HEK293 (cell line): ENCODE data around the gene ACSL3.

Source experiments
- CTCF ChIA-PET: fragments of 350-600 bp; formaldehyde crosslinking; extraction: SDS; loops from one replicate; lab custom pipeline; 2021; ENCODE audit warnings: antibody characterized with exemption; lab: Yijun Ruan, JAX
- POLR2A ChIA-PET: fragments of 300-600 bp; formaldehyde crosslinking; extraction: SDS; loops from one replicate; lab custom pipeline; 2020; ENCODE audit warnings: antibody characterized with exemption, inconsistent platforms; lab: Yijun Ruan, JAX
- H3K27ac ChIP-seq: fragments of 200-500 bp; sonication (Bioruptor generic); 2 replicates; pipeline ENCODE4 v1.5.1; 2014; ENCODE audit warnings: low read depth, low read length, control low read depth, inconsistent platforms; ENCODE audit errors: extremely low read depth
- H3K36me3 ChIP-seq, 2 experiments: fragments of 200-500 bp in 1 of 2; sonication (Bioruptor generic) in 1 of 2; 1 replicate in 1 of 2; 2 replicates in 1 of 2; pipeline ENCODE4 v1.5.1; 2014 to 2017; ENCODE audit warnings: inconsistent platforms in 2 of 2, low read length in 2 of 2; ENCODE audit not compliant: control insufficient read depth in 2 of 2, insufficient read depth in 1 of 2
- H3K4me1 ChIP-seq: fragments of 200-500 bp; sonication (Bioruptor generic); 2 replicates; pipeline ENCODE4 v1.5.1; 2014; ENCODE audit warnings: mild to moderate bottlenecking, low read length, inconsistent platforms; ENCODE audit not compliant: control insufficient read depth, insufficient read depth
- H3K4me3 ChIP-seq: 2 replicates; pipeline ENCODE4 v1.5.1; 2011; ENCODE audit warnings: low read depth, mild to moderate bottlenecking, control low read depth, low read length, moderate library complexity
- H3K9me3 ChIP-seq: fragments of 200-500 bp; sonication (Bioruptor generic); 2 replicates; pipeline ENCODE4 v1.5.1; 2014; ENCODE audit warnings: low read depth, low read length, inconsistent platforms; ENCODE audit not compliant: control insufficient read depth, insufficient read depth
- FEZF1 ChIP-seq: fragments of 450-650 bp; formaldehyde crosslinking; IDR thresholded peaks from 2 replicates; pipeline ENCODE4 v1.5.1; 2016; ENCODE audit warnings: missing biosample characterization, missing genetic modification characterization
- GFI1B ChIP-seq: fragments of 450-650 bp; formaldehyde crosslinking; IDR thresholded peaks from 2 replicates; pipeline ENCODE4 v1.5.1; 2016; ENCODE audit warnings: missing biosample characterization, missing genetic modification characterization
- GLIS1 ChIP-seq: fragments of 450-650 bp; formaldehyde crosslinking; IDR thresholded peaks from 2 replicates; pipeline ENCODE4 v1.5.1; 2016; ENCODE audit warnings: missing biosample characterization, missing genetic modification characterization
- PRDM1 ChIP-seq: fragments of 450-650 bp; formaldehyde crosslinking; IDR thresholded peaks from 2 replicates; pipeline ENCODE4; 2016; ENCODE audit warnings: missing biosample characterization, missing genetic modification characterization
- SCRT2 ChIP-seq: fragments of 450-650 bp; formaldehyde crosslinking; IDR thresholded peaks from 2 replicates; pipeline ENCODE4 v1.5.1; 2016; ENCODE audit warnings: missing biosample characterization, missing genetic modification characterization
- SP7 ChIP-seq: fragments of 450-650 bp; formaldehyde crosslinking; IDR thresholded peaks from 2 replicates; pipeline ENCODE4 v1.5.1; 2016; ENCODE audit warnings: missing biosample characterization, missing genetic modification characterization
- ZNF16 ChIP-seq: fragments of 450-650 bp; formaldehyde crosslinking; IDR thresholded peaks from 2 replicates; pipeline ENCODE4 v1.5.1; 2016; ENCODE audit warnings: low read depth, missing biosample characterization, missing genetic modification characterization
- ZNF48 ChIP-seq: fragments of 450-650 bp; formaldehyde crosslinking; IDR thresholded peaks from 2 replicates; pipeline ENCODE4 v1.5.1; 2016; ENCODE audit warnings: missing biosample characterization, missing genetic modification characterization
- ZNF571 ChIP-seq: fragments of 450-650 bp; formaldehyde crosslinking; IDR thresholded peaks from 2 replicates; pipeline ENCODE4 v1.5.0; 2017; ENCODE audit warnings: missing biosample characterization, missing genetic modification characterization
- ZNF626 ChIP-seq: fragments of 450-650 bp; sonication (Bioruptor Pico); formaldehyde crosslinking; IDR thresholded peaks from 2 replicates; pipeline ENCODE4 v1.5.1; 2018; ENCODE audit warnings: missing biosample characterization, missing genetic modification characterization, inconsistent platforms
- ZNF677 ChIP-seq: fragments of 450-650 bp; IDR thresholded peaks from 2 replicates; pipeline ENCODE4 v1.5.0; 2018; ENCODE audit warnings: missing biosample characterization, mild to moderate bottlenecking, missing genetic modification characterization, moderate library complexity
- ZNF76 ChIP-seq: fragments of 450-650 bp; formaldehyde crosslinking; IDR thresholded peaks from 2 replicates; pipeline ENCODE4; 2016; ENCODE audit warnings: low read depth, missing biosample characterization, missing genetic modification characterization, borderline replicate concordance
- TF ChIP-seq, protein P1 (sequence below): fragments of 450-650 bp; formaldehyde crosslinking; IDR thresholded peaks from 2 replicates; pipeline ENCODE4 v1.5.1; 2016; ENCODE audit warnings: missing biosample characterization, missing genetic modification characterization
- TF ChIP-seq, protein P2 (sequence below): fragments of 450-650 bp; formaldehyde crosslinking; IDR thresholded peaks from 2 replicates; pipeline ENCODE4 v1.5.1; 2016; ENCODE audit warnings: missing biosample characterization, missing genetic modification characterization
- TF ChIP-seq, protein P3 (sequence below): fragments of 450-650 bp; formaldehyde crosslinking; IDR thresholded peaks from 2 replicates; pipeline ENCODE4 v1.5.1; 2016; ENCODE audit warnings: missing biosample characterization, missing genetic modification characterization
- TF ChIP-seq, protein P4 (sequence below): fragments of 450-650 bp; IDR thresholded peaks from 2 replicates; pipeline ENCODE4 v1.5.1; 2018; ENCODE audit warnings: missing biosample characterization, mild to moderate bottlenecking, missing genetic modification characterization

Gene ACSL3

DNA sequence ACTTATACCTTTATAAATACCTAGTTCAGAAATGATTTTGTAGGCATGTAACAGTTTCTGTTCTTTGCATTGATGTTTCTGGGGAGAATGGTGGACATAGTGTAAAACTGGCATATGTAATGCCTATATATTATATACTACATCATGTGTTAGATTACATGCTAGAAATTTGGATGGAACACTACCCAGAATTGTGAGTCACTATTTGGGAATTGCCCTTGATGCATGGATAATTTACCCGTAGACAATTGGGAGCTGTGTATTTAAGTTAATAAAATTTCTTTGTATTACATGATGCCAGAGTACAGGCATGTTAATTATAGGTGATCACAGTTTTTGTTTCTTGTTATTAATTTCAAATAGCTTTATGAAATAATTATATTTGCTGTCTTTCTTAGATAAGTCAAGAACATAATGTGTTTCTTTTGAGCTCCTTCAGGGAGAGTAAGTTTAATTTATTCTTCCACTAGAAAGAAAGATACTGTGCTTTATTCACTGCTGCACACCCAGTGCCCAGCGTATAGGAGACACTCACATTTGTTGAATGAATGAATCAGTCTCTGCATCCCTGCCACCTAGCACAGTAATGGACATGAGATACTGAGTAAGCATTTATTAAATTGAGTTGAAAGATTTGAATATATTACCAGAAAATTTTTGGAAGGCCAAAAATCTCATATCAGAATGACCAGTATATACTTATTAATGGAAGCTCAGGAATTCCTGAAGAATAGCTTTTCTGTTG is 16.9 kb downstream of the ACSL3 start:
- TF ChIP-seq, protein P1, sequence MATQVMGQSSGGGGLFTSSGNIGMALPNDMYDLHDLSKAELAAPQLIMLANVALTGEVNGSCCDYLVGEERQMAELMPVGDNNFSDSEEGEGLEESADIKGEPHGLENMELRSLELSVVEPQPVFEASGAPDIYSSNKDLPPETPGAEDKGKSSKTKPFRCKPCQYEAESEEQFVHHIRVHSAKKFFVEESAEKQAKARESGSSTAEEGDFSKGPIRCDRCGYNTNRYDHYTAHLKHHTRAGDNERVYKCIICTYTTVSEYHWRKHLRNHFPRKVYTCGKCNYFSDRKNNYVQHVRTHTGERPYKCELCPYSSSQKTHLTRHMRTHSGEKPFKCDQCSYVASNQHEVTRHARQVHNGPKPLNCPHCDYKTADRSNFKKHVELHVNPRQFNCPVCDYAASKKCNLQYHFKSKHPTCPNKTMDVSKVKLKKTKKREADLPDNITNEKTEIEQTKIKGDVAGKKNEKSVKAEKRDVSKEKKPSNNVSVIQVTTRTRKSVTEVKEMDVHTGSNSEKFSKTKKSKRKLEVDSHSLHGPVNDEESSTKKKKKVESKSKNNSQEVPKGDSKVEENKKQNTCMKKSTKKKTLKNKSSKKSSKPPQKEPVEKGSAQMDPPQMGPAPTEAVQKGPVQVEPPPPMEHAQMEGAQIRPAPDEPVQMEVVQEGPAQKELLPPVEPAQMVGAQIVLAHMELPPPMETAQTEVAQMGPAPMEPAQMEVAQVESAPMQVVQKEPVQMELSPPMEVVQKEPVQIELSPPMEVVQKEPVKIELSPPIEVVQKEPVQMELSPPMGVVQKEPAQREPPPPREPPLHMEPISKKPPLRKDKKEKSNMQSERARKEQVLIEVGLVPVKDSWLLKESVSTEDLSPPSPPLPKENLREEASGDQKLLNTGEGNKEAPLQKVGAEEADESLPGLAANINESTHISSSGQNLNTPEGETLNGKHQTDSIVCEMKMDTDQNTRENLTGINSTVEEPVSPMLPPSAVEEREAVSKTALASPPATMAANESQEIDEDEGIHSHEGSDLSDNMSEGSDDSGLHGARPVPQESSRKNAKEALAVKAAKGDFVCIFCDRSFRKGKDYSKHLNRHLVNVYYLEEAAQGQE (tag by site-specific recombination): no peak
- peak; percentile 56 for TF ChIP-seq SP7
- ChIA-PET CTCF (interaction anchor here (0.6 to 0.9 kb wide), 3 partner anchors 10 to 46 kb away, joined by 4 read pairs; no protein-coding TSS in a partner anchor), POLR2A (no interaction called here)
- peaks cover 14% of the 10 kb centered on the region for H3K4me1 ChIP-seq
- H3K9me3 ChIP-seq: no peaks in the 10 kb centered on the region
- H3K27ac ChIP-seq: no peak overlapping the region
- H3K4me3 ChIP-seq: no peak overlapping the region
- no peaks in the 10 kb centered on the region for H3K36me3 ChIP-seq

DNA sequence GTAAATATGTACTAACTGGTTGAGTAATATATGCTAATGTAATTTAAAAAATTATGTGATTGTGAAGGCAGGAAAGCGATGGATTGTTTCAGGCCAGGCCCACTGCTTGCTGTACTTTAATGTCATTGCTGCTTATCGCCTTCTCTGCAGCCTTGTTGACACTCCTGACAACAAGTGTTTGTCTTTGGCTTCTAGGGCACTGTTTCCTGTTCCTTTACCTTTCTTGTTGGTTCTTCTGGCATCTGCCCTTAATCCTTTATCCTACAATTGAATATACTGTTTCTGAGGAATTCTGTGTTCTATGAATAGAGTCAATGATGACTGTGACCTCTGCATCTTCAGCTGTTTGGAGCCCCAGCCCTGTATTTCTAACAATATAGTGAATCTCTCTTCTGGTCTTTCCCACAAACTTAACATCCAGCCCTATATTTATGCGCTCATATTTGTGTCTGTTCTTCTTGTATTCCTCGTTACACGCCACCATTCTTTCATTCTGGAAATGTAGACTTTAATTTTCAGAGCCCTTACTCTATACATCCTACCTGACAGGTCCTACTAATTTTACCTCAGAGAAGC is 17.6 kb downstream of the ACSL3 start:
- H3K9me3 ChIP-seq: no peaks in the 10 kb centered on the region
- POLR2A ChIA-PET: no interaction called here
- H3K36me3 ChIP-seq: no peaks in the 10 kb centered on the region
- H3K4me1 ChIP-seq: peaks cover 14% of the 10 kb centered on the region
- H3K27ac ChIP-seq: 0 out of 2 replicates have a peak overlapping the region, but pooled peaks have one; percentile 42
- no peak overlapping the region for H3K4me3 ChIP-seq
- TF ChIP-seq ZNF48 (tag by site-specific recombination) (no peak), SCRT2 (tag by site-specific recombination) (peak; percentile 46; the same call in 1 of the 2 replicates)
- TF ChIP-seq, all 188 proteins: peak for 1
- CTCF ChIA-PET: interaction anchor here (0.6 to 0.9 kb wide), 2 partner anchors 13 to 47 kb away, joined by 4 read pairs; no protein-coding TSS in a partner anchor

DNA sequence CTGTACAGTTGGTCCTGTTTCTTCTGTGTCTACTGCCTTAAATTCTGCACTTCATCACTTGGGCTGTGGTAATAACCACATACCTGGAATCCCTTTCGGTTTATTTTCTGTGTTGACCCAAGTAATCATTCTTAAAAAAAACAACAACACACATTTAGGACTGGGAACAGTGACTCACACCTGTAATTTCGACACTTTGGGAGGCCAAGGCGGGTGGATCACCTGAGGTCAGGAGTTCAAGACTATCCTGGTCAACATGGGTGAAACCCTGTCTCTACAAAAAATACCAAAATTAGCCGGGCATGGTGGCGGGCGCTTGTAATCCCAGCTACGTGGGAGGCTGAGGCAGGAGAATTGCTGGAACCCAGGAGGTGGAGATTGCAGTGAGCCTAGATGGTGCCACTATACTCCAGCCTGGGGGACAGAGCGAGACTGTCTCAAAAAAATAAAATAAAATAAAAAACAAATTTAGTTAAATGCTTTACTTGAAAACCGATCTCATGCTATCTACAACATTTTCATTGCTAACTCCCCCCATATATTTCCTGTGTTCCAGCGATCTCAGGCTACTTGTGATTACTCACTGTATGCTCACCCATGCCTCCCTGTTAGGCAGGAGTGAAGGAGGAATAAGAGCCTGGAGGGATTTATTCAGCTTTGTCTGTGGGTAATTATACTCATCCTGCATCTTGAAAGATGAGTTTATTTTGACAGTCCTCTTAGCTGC is 18.2 kb downstream of the ACSL3 start:
- POLR2A ChIA-PET: interaction anchor here (1.0 kb wide), 1 partner anchor 17 kb away, joined by 3 read pairs; no protein-coding TSS in a partner anchor
- CTCF ChIA-PET: interaction anchor here (0.6 to 1.0 kb wide), 4 partner anchors 15 to 61 kb away, joined by 3 to 5 read pairs (median 3); no protein-coding TSS in a partner anchor
- H3K9me3 ChIP-seq: no peaks in the 10 kb centered on the region
- H3K27ac ChIP-seq: peak overlapping the region; percentile 42; the same call in 1 of the 2 replicates
- H3K4me3 ChIP-seq: no peak overlapping the region
- H3K36me3 ChIP-seq: no peaks in the 10 kb centered on the region
- peaks cover 19% of the 10 kb centered on the region for H3K4me1 ChIP-seq
- no peak for TF ChIP-seq ZNF626
- no peak for TF ChIP-seq ZNF677 (tag by site-specific recombination)
- no peak for TF ChIP-seq ZNF16
- TF ChIP-seq, protein P2, sequence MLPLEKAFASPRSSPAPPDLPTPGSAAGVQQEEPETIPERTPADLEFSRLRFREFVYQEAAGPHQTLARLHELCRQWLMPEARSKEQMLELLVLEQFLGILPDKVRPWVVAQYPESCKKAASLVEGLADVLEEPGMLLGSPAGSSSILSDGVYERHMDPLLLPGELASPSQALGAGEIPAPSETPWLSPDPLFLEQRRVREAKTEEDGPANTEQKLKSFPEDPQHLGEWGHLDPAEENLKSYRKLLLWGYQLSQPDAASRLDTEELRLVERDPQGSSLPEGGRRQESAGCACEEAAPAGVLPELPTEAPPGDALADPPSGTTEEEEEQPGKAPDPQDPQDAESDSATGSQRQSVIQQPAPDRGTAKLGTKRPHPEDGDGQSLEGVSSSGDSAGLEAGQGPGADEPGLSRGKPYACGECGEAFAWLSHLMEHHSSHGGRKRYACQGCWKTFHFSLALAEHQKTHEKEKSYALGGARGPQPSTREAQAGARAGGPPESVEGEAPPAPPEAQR: no peak
- TF ChIP-seq ZNF571 (tag by site-specific recombination): no peak
- no peak for TF ChIP-seq GFI1B
- no peak for TF ChIP-seq FEZF1 (tag by site-specific recombination)
- TF ChIP-seq, protein P3, sequence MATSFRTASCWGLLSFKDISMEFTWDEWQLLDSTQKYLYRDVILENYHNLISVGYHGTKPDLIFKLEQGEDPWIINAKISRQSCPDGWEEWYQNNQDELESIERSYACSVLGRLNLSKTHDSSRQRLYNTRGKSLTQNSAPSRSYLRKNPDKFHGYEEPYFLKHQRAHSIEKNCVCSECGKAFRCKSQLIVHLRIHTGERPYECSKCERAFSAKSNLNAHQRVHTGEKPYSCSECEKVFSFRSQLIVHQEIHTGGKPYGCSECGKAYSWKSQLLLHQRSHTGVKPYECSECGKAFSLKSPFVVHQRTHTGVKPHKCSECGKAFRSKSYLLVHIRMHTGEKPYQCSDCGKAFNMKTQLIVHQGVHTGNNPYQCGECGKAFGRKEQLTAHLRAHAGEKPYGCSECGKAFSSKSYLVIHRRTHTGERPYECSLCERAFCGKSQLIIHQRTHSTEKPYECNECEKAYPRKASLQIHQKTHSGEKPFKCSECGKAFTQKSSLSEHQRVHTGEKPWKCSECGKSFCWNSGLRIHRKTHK (tag by site-specific recombination): no peak
- no peak for TF ChIP-seq PRDM1 (tag by site-specific recombination)
- peak; percentile 28; the same call in 1 of the 2 replicates for TF ChIP-seq GLIS1 (tag by site-specific recombination)
- TF ChIP-seq, protein P4, sequence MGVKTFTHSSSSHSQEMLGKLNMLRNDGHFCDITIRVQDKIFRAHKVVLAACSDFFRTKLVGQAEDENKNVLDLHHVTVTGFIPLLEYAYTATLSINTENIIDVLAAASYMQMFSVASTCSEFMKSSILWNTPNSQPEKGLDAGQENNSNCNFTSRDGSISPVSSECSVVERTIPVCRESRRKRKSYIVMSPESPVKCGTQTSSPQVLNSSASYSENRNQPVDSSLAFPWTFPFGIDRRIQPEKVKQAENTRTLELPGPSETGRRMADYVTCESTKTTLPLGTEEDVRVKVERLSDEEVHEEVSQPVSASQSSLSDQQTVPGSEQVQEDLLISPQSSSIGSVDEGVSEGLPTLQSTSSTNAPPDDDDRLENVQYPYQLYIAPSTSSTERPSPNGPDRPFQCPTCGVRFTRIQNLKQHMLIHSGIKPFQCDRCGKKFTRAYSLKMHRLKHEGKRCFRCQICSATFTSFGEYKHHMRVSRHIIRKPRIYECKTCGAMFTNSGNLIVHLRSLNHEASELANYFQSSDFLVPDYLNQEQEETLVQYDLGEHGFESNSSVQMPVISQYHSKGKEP (tag by site-specific recombination): no peak
- TF ChIP-seq ZNF76 (tag by site-specific recombination): no peak
